Nephron progenitor cell (in vitro differentiated cells): ENCODE measurements around the gene PDPK1.

Experiments used
- DNase-seq: peaks from one replicate; pipeline ENCODE4 v3.0.0; 2021
- H3K27ac Mint-ChIP-seq: 2 replicates; pipeline ENCODE4 v1.8.0; 2021; ENCODE audit warnings: mild to moderate bottlenecking, moderate library complexity, mixed read lengths
- H3K27me3 Mint-ChIP-seq: 2 replicates; pipeline ENCODE4 v1.8.0; 2021; ENCODE audit warnings: mild to moderate bottlenecking, low read depth, mixed read lengths; ENCODE audit not compliant: poor library complexity
- H3K36me3 Mint-ChIP-seq: 2 replicates; pipeline ENCODE4 v1.8.0; 2021; ENCODE audit warnings: low read depth, mixed read lengths
- H3K4me1 Mint-ChIP-seq: 2 replicates; pipeline ENCODE4 v1.8.0; 2021; ENCODE audit warnings: mixed read lengths
- H3K4me3 Mint-ChIP-seq: 2 replicates; pipeline ENCODE4 v1.8.0; 2021; ENCODE audit warnings: mild to moderate bottlenecking, moderate library complexity, mixed read lengths
- H3K9me3 Mint-ChIP-seq: 2 replicates; pipeline ENCODE4 v1.8.0; 2021; ENCODE audit warnings: mild to moderate bottlenecking, moderate library complexity, mixed read lengths
- TF ChIP-seq, protein P1 (sequence below): fragments of 200-600 bp; sonication (generic); IDR thresholded peaks from 2 replicates; pipeline ENCODE4 v1.5.0; 2021; ENCODE audit warnings: antibody characterized with exemption

The PDPK1 gene

GRCh38 chr16:2592786-2593185, 55.0 kb downstream of the PDPK1 start:
- TF ChIP-seq, protein P1, sequence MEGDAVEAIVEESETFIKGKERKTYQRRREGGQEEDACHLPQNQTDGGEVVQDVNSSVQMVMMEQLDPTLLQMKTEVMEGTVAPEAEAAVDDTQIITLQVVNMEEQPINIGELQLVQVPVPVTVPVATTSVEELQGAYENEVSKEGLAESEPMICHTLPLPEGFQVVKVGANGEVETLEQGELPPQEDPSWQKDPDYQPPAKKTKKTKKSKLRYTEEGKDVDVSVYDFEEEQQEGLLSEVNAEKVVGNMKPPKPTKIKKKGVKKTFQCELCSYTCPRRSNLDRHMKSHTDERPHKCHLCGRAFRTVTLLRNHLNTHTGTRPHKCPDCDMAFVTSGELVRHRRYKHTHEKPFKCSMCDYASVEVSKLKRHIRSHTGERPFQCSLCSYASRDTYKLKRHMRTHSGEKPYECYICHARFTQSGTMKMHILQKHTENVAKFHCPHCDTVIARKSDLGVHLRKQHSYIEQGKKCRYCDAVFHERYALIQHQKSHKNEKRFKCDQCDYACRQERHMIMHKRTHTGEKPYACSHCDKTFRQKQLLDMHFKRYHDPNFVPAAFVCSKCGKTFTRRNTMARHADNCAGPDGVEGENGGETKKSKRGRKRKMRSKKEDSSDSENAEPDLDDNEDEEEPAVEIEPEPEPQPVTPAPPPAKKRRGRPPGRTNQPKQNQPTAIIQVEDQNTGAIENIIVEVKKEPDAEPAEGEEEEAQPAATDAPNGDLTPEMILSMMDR = no peak
- peaks cover 20% of the 10 kb centered on the region for H3K36me3 Mint-ChIP-seq
- H3K9me3 Mint-ChIP-seq = no peaks in the 10 kb centered on the region
- H3K4me3 Mint-ChIP-seq = no peak overlapping the region
- peaks cover 23% of the 10 kb centered on the region for H3K4me1 Mint-ChIP-seq
- DNase-seq = no peak
- H3K27me3 Mint-ChIP-seq = no peaks in the 10 kb centered on the region
- peak overlapping the region; percentile 97 for H3K27ac Mint-ChIP-seq

DNA sequence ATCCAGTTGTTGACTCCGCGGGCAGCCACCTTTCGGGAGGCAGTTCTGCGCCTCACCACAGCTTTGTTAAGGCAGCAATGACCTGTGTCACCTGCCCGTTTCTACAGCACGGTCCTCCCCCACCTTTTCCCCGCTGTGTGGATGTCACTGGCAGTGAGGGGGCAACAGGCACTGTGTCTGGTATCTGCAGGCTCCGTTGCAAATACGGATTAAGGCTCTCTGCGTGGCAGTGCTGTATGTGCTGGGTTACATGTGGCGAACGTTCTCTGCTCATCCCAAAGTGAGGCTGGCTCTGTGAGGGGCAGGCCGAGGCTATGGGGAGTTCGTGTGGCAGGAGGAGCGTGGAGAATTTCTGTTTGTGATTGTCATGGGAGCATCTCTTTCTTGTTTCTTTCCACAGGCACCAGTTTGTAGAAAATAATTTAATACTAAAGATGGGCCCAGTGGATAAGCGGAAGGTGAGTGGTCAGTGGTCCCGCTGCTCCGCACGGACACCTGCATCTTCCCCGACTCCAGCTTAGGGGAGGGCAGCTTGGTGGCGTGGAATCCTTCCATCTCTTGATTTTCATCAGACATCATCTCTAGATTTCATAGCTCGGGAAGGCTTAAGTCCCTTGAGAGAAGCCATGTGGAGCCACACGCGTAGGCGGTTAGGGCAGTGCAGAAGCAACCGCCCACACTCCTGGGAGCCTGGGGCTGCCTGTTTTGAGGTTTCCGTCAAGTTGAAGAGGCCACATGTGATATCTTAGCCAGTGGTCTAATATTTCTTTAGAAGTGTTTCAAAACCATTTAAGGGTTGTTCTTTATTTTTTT, 57.8 kb downstream of the PDPK1 start:
- Mint-ChIP-seq H3K4me3 (no peak overlapping the region), H3K27me3 (no peaks in the 10 kb centered on the region), H3K9me3 (no peaks in the 10 kb centered on the region), H3K36me3 (peaks cover 6% of the 10 kb centered on the region), H3K4me1 (peaks cover 23% of the 10 kb centered on the region), H3K27ac (peak overlapping the region; percentile 75)
- DNase-seq = no peak
- TF ChIP-seq, protein P1 = no peak

GRCh38 chr16:2596747-2597559, 59.1 kb downstream of the PDPK1 start:
- Mint-ChIP-seq H3K9me3 (no peaks in the 10 kb centered on the region), H3K36me3 (peaks cover 6% of the 10 kb centered on the region), H3K27ac (peak overlapping the region; percentile 79), H3K4me1 (peaks cover 21% of the 10 kb centered on the region), H3K4me3 (no peak overlapping the region), H3K27me3 (no peaks in the 10 kb centered on the region)
- TF ChIP-seq, protein P1 = no peak
- DNase-seq = no peak

GRCh38 chr16:2597560-2597902, 59.7 kb downstream of the PDPK1 start:
- Mint-ChIP-seq H3K27ac (no peak overlapping the region), H3K4me1 (peaks cover 15% of the 10 kb centered on the region), H3K36me3 (peaks cover 6% of the 10 kb centered on the region), H3K4me3 (no peak overlapping the region), H3K9me3 (no peaks in the 10 kb centered on the region), H3K27me3 (no peaks in the 10 kb centered on the region)
- TF ChIP-seq, protein P1 = no peak
- DNase-seq = no peak

- no peak for DNase-seq
- TF ChIP-seq, protein P1 = no peak
- H3K27ac Mint-ChIP-seq = no peak overlapping the region
- H3K27me3 Mint-ChIP-seq = no peaks in the 10 kb centered on the region
- H3K36me3 Mint-ChIP-seq = peaks cover 6% of the 10 kb centered on the region
- peaks cover 12% of the 10 kb centered on the region for H3K4me1 Mint-ChIP-seq
- no peaks in the 10 kb centered on the region for H3K9me3 Mint-ChIP-seq
- no peak overlapping the region for H3K4me3 Mint-ChIP-seq
These were observed 60.4 kb downstream of the PDPK1 start for GRCh38 chr16:2598133-2598641.
